HG03439 (cell line): Measurements from ENCODE around the gene CLEC4D.
"Not testable (repeated sequence)": the region's sequence is repeated elsewhere in the genome, so short reads cannot be mapped to it uniquely, and the experiment has no call there.

Source experiments
- ATAC-seq: cut with Tn5 transposase; IDR thresholded peaks from one replicate; pipeline ENCODE4 v1.9.1; 2021; ENCODE audit warnings: mild to moderate bottlenecking, moderate library complexity; ENCODE audit not compliant: unreplicated experiment

The CLEC4D gene

GRCh38 chr12:8513256-8513655, at the start of gene CLEC4D:
TSS of gene CLEC4D (plus strand) at chr12:8513503. CDS start at chr12:8513733, 230 bp downstream.
- ATAC-seq = no peak

DNA sequence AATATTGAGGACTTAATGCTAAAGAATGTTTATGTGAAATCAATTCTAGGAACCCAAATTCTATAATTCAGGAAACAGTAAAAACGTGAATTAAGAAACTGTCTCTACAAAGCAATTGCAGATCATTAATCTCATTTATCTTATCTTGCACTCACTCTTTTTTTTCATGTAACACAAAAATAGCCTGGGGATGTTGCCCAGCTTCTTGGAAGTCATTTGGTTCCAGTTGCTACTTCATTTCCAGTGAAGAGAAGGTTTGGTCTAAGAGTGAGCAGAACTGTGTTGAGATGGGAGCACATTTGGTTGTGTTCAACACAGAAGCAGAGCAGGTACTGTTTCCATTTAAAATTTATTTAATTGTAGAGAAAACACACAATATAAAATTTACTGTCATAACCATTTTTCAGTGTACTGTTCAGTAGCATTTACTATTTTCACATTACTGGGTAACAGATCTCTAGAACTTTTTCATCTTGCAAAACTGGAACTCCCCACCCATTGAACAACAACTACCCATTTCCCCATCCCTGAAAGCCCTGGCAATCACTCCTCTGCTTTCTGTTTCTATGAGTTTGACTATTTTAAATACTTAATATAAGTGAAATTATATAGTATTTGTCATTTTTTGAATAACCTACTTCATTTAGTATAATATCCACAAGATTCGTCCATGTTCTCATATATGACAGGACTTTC, 47.9 kb upstream of the CLEC4D start:
- ATAC-seq = no peak

DNA sequence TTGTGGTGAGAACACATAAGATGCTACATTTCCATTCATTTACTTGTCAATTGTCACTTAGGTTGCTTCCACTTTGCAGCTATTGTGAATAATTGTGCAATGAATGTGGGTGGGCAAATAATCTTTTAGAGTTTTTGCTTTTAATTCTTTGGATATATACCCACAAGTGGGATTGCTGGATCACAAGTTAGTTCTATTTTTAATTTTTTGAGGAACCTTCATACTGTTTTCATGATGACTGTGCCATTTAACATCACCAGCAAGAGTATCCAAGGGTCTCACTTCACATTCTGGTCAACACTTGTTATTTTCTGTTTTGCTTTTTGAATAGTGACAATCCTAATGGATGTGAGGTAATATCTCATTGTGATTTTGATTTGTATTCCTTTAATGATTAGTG, 47.1 kb upstream of the CLEC4D start:
- no peak for ATAC-seq

- ATAC-seq = no peak
Observed at GRCh38 chr12:8471090-8471489, 42.2 kb upstream of the CLEC4D start.

- no peak for ATAC-seq
Observed at GRCh38 chr12:8475508-8476203, 37.6 kb upstream of the CLEC4D start.

DNA sequence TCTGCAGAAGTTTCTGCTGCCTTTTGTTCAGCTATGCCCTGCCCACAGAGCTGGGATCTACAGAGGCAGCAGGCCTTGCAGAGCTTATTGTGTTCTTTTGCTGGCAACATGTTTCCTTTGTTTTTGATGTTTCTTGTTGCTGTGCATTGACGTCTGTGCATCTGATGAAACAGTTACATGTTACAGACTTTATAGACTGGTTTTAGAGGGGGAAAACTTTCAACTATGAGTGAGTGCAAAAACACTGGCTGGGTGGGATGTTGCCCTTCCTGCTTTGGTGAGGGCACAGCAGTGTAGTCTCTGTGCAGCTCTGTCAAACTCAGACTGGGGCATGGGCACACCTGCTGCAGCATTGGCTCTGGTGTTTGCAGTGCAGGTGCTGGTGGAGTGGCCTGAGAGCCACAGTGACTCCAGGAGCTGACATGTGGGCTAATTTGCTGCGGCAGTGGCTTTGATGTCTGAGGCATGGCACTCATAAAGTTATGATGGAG, 30.7 kb upstream of the CLEC4D start:
- ATAC-seq = no peak

GRCh38 chr12:8483079-8483478, 30.2 kb upstream of the CLEC4D start:
- no peak for ATAC-seq

GRCh38 chr12:8491646-8492530, 21.4 kb upstream of the CLEC4D start:
- no peak for ATAC-seq

DNA sequence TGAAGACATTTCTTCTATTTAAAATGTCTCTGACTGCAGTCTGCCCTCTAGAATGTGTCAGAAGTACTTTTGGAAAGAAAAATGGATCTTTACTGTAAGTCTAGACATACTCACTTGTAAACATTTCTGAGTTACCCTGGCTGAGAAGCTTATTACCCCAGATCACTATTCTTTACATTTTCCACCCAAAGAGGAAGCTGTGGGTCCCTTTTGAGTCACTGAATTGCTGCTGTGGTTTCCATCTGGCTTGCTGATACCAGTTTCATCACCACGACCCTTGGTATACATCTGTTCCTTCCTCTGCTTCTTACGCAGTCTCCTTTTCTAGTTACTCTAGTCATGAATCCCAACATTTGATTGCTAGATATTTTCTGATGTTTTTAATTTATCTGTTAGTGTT, 20.2 kb upstream of the CLEC4D start:
- peak; percentile 90 for ATAC-seq

- not testable (repeated sequence) for ATAC-seq
Observed at GRCh38 chr12:8495671-8496070, 17.6 kb upstream of the CLEC4D start.

GRCh38 chr12:8496074-8496473, 17.2 kb upstream of the CLEC4D start:
- ATAC-seq = not testable (repeated sequence)

DNA sequence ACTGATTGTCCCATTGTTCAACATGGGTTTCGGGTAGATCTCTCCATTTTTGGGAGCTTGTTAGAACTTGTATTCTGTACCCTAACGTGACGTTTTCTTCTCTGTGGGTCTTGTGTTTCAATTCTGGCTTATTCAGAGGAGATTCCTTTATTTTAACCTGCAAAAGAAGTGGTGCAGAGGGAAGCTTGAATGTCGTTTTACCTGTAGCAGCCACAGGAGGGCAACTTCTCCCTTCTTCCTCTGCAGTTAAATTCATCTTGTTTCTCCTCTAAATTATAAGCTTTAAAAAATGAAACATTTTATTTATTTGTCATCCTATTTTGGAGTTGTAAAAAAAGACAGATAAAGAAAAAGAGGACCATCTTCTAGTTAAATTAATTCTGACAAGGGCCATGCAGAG, 13.7 kb upstream of the CLEC4D start:
- ATAC-seq = no peak

DNA sequence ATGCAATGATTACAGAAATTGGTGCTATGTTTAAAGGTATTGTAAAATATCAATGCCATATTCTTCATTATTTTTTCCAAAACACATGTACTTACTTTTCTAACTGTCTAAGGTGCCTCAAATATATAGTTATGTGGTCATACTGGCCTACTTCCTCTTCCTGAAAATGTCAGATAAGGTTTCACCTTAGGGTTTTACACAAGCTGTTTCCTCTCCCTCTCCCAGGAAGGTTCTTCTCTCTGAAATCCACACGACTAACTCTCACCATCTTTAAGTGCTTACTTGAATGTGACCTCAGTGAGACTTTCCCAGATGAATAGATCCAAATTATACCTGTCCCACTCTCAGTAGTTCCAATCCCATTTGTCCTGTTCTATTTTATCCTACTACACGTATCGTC, 11.6 kb upstream of the CLEC4D start:
- no peak for ATAC-seq

GRCh38 chr12:8504351-8504750, 9.0 kb upstream of the CLEC4D start:
- ATAC-seq = no peak

GRCh38 chr12:8507596-8507995, 5.7 kb upstream of the CLEC4D start:
- no peak for ATAC-seq

- no peak for ATAC-seq
Observed at GRCh38 chr12:8508223-8508622, 5.1 kb upstream of the CLEC4D start.

DNA sequence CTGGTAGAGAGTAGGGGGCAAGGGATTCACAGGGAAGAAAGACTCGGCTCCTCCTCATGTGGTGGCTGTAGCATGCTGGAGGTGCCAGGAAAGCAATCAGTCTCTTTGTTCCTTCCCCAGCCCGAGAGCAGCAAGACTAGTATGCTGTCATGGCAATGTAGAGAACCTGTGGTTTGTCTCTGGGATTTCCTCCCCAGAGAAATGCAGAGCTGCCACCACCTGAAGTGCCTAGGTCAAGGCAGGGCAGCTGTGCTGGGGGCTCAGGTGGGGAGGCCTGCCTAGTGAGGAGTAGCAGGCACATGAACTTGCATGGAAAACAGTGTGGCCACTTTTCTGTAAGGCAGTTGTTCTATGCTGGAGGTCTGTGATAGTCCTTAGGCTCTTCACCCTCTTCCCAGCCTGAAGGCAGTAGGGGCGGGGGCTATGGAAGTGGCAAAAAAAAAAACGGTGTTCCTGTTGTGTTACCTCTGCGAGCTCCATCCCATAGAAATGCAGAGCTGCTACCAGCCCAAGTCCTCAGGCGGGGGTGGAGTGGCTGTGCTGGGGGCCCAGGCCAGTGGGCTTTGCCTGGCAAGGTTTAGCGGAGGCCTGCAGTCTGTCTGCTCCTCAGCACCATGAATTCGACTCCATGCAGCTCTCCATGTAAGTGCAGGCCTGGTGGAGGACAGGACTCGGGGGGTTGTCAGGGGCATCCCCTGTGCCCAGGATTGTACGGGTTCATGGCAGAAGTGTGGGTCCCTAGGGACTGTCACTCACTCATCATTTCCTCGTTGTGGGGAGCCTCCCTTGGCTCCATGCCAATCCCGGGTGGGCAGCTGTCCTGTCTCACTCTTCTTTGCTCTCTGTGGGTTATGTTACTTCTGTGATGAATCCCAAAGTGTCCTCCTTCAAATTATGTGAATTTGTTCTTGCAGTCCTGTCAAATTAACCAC, 4.1 kb upstream of the CLEC4D start:
- ATAC-seq = no peak

DNA sequence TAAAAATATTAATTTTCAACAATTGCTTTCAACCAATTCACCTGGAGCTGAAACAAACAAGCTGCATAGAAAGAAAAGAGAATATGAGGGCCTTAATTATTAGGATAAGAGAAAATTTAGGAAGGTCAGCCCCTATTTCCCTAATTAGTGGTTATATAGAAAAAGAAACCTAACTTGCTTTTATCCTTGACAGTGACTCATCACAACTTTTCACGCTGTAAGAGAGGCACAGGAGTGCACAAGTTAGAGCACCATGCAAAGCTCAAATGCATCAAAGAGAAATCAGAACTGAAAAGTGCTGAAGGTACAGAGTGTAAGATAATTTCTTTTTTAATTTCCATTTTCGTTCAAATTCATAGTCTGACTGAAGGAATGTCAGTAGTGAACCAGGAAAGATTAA, 4.7 kb downstream of the CLEC4D start:
- ATAC-seq = no peak

GRCh38 chr12:8519171-8519570, 5.9 kb downstream of the CLEC4D start:
- ATAC-seq = no peak
